DND-41 (cell line): ENCODE measurements around the gene TSPAN5.

Experiments used
- EZH2 ChIP-seq: IDR thresholded peaks from 3 replicates; pipeline ENCODE4 v1.6.1; 2012; ENCODE audit warnings: borderline replicate concordance, low read depth, mild to moderate bottlenecking, moderate library complexity, low read length, inconsistent platforms; ENCODE audit not compliant: severe bottlenecking
- TF ChIP-seq, protein P1 (sequence below): IDR thresholded peaks from 2 replicates; pipeline ENCODE4 v1.5.1; 2012; ENCODE audit warnings: borderline replicate concordance, low read length, moderate library complexity, mild to moderate bottlenecking; ENCODE audit not compliant: poor library complexity, severe bottlenecking; ENCODE audit errors: extremely low read depth

DNA sequence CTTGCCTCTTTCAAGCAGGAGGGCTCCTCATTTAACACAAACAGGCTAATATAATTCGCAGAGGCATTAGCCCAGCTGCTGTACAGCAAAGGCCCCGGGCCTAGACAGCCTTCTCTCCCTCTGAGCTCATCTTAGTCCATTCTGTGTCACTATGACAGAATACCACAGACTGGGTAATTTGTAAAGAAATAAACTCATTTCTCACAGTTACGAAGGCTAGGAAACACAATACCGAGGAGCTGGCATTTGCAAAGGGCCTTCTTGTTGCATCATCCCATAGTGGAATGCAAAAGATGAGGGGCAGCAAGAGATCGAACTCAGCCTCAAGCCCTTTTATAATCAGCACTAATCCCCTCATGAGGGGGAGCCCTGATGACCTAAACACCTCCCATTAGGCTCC, 48.5 kb downstream of the TSPAN5 start:
- TF ChIP-seq, protein P1, sequence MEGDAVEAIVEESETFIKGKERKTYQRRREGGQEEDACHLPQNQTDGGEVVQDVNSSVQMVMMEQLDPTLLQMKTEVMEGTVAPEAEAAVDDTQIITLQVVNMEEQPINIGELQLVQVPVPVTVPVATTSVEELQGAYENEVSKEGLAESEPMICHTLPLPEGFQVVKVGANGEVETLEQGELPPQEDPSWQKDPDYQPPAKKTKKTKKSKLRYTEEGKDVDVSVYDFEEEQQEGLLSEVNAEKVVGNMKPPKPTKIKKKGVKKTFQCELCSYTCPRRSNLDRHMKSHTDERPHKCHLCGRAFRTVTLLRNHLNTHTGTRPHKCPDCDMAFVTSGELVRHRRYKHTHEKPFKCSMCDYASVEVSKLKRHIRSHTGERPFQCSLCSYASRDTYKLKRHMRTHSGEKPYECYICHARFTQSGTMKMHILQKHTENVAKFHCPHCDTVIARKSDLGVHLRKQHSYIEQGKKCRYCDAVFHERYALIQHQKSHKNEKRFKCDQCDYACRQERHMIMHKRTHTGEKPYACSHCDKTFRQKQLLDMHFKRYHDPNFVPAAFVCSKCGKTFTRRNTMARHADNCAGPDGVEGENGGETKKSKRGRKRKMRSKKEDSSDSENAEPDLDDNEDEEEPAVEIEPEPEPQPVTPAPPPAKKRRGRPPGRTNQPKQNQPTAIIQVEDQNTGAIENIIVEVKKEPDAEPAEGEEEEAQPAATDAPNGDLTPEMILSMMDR = no peak
- no peak for TF ChIP-seq EZH2
